Thoracic aorta (tissue), 2 donors: ENCODE results near the gene PDE8A. TPM values are rescaled to one million over a fixed set of nuclear protein-coding genes. Genes with fewer than 3 reads are reported as not detected.

Source experiments
- ATAC-seq: fragments of 150-250 bp; one replicate; pipeline ENCODE4 v1.8.0; 2017; ENCODE audit warnings: low read depth; ENCODE audit not compliant: insufficient number of reproducible peaks, low FRiP score
- DNase-seq: peaks from one replicate; pipeline ENCODE4 v3.0.0-alpha.2; 2020; ENCODE audit warnings: low spot score
- H3K27ac ChIP-seq, 2 donors: fragments of 200-600 bp; sonication (generic); 1 replicate in 1 of 2; 2 replicates in 1 of 2; pipeline ENCODE4 v1.5.1; 2016; ENCODE audit warnings: mild to moderate bottlenecking in 2 of 2, moderate library complexity in 2 of 2
- H3K27me3 ChIP-seq: fragments of 200-600 bp; sonication (generic); replicated peaks from 2 replicates; pipeline ENCODE4 v1.6.0; 2016; ENCODE audit warnings: mild to moderate bottlenecking; ENCODE audit not compliant: insufficient read depth
- H3K36me3 ChIP-seq: fragments of 200-600 bp; sonication (generic); one replicate; pipeline ENCODE4 v1.5.1; 2016
- H3K4me1 ChIP-seq, 2 donors: fragments of 200-600 bp; sonication (generic); 1 replicate in 1 of 2; 2 replicates in 1 of 2; pipeline versions ENCODE4 v1.5.1 to v1.6.0; 2016; ENCODE audit warnings: low read depth in 2 of 2, mild to moderate bottlenecking in 1 of 2; ENCODE audit not compliant: control insufficient read depth in 1 of 2
- H3K4me3 ChIP-seq: fragments of 200-600 bp; sonication (generic); 2 replicates; pipeline ENCODE4 v1.5.1; 2016; ENCODE audit warnings: mild to moderate bottlenecking
- H3K9me3 ChIP-seq: fragments of 200-600 bp; sonication (generic); 2 replicates; pipeline ENCODE4 v1.5.1; 2016
- CTCF ChIP-seq: fragments of 200-600 bp; sonication (generic); IDR thresholded peaks from one replicate; pipeline ENCODE4 v1.5.1; 2019; ENCODE audit warnings: antibody characterized with exemption
- total RNA-seq, 2 donors: library from RNA; depleted of rRNA; stranded (reverse); fragments of >200 nt; gene quantifications; one replicate each; pipeline versions ENCODE4 v1.1.0 to v1.2.3, GENCODE V29; 2016

PDE8A gene
- total RNA-seq, 2 donors from 2014 or later: 35.1 to 43.7 TPM

DNA sequence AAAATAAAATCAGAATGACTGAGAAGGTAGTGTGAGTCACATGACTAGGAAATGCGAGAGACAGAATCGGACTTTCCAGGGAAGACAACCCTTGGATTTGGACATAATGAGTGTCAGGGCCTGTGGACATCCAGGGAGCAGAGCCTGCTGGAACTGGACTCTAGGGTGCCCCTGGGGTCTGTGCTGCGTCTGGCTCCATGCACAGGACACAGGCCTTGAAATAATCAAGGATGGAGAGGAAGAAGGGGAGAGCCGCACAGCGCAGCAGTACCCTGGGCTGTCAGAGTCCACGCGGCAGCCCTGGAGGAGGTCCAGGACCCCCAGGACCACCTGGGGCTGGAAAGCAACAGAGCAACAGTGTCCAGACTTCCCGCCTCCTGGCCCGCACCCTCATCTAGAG is 173.7 kb downstream of the PDE8A start:
- no peaks in the 10 kb centered on the region for H3K4me1 ChIP-seq
- TF ChIP-seq CTCF: no peak
- no peak for DNase-seq
- H3K27me3 ChIP-seq: no peaks in the 10 kb centered on the region
- H3K4me3 ChIP-seq: no peak overlapping the region
- no peaks in the 10 kb centered on the region for H3K9me3 ChIP-seq
- H3K36me3 ChIP-seq: no peaks in the 10 kb centered on the region
- ATAC-seq: no peak
- no peak overlapping the region for H3K27ac ChIP-seq

DNA sequence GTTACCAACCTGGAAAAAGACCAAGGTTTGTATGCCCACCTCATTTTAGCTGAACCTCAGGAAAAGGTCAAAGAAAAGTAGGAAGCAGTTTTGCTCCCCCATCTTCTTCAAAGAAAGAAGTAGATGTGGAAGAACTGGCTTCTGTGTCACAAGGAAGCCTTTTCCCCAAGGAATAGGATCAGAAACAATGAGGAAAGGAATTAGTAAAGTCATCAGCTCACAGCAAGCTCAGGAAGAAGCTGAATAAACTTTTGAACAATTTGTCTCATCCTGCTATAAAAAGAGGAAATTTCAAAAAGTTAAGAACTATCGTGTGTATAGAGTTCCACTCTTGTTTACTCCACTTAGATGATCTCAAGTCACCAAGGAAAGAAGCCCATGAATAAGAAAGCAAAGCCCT is 174.2 kb downstream of the PDE8A start:
- Histone ChIP-seq H3K27me3 (no peaks in the 10 kb centered on the region), H3K4me3 (no peak overlapping the region), H3K4me1 (no peaks in the 10 kb centered on the region), H3K9me3 (no peaks in the 10 kb centered on the region), H3K27ac (no peak overlapping the region), H3K36me3 (no peaks in the 10 kb centered on the region)
- TF ChIP-seq CTCF: no peak
- ATAC-seq (no peak), DNase-seq (no peak)

DNA sequence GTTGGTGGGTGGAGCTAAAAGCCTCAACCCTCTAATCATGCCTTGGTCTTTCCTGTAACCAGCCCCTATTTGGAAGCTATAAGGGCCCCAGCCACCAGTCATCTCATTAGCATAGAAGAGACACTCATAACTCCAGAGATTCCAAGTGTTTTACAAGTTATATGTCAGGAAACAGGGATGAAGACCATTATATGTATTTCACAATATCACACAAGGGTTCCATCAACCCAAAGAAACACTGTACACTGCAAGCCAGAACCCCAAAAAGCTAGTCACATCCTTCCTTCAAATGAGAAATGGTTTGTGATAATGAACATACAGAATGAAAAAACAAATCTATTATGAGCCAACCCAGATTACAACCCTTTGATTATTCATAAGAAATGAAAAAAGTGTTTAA is 175.7 kb downstream of the PDE8A start:
- no peak for ATAC-seq
- Histone ChIP-seq H3K9me3 (no peaks in the 10 kb centered on the region), H3K27me3 (no peaks in the 10 kb centered on the region), H3K4me3 (no peak overlapping the region), H3K36me3 (no peaks in the 10 kb centered on the region), H3K27ac (no peak overlapping the region), H3K4me1 (no peaks in the 10 kb centered on the region)
- TF ChIP-seq CTCF: no peak
- no peak for DNase-seq

DNA sequence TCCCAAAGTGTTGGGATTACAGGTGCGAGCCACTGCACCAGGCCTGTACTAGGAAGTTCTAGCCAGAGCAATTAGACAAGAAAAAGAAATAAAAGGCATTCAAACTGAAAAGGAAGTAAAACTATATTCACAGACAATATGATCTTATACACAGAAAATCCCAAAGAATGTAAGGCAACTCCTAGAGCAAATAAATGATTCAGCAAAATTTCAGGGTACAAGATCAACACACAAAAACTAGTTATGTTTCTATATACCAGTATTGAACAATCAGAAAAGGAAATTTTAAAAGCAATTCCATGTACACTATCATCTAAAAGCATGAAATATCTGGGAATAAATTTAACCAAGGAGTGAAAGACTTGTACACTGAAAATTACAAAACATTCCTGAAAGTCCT is 180.6 kb downstream of the PDE8A start:
- no peak for DNase-seq
- no peak for ATAC-seq
- Histone ChIP-seq H3K27ac (no peak overlapping the region), H3K4me1 (no peaks in the 10 kb centered on the region), H3K4me3 (no peak overlapping the region), H3K9me3 (no peaks in the 10 kb centered on the region), H3K36me3 (no peaks in the 10 kb centered on the region), H3K27me3 (no peaks in the 10 kb centered on the region)
- TF ChIP-seq CTCF: no peak

- no peaks in the 10 kb centered on the region for H3K27me3 ChIP-seq
- no peak for TF ChIP-seq CTCF
- H3K4me1 ChIP-seq: peaks cover 0 to 6% of the 10 kb centered on the region in 2 donors
- no peaks in the 10 kb centered on the region for H3K36me3 ChIP-seq
- no peak overlapping the region for H3K4me3 ChIP-seq
- no peak overlapping the region for H3K27ac ChIP-seq
- DNase-seq (no peak), ATAC-seq (no peak)
- H3K9me3 ChIP-seq: no peaks in the 10 kb centered on the region
These were observed 183.3 kb downstream of the PDE8A start for GRCh38 chr15:85164841-85165466.
